Epithelial cell of proximal tubule (primary cell): ENCODE data around the gene PIMREG. TPM values are rescaled to one million over a fixed set of nuclear protein-coding genes. Genes with fewer than 3 reads are reported as not detected.

Experiments
- DNase-seq: peaks from one replicate; pipeline ENCODE4 v3.0.0-alpha.2; 2011; ENCODE audit warnings: low read depth
- H3K4me3 ChIP-seq: 2 replicates; pipeline ENCODE4 v1.5.1; 2011; ENCODE audit warnings: low read depth, mild to moderate bottlenecking, low read length
- CTCF ChIP-seq: conservative IDR thresholded peaks from 2 replicates; pipeline ENCODE4 v1.5.1; 2012; ENCODE audit warnings: low read depth, mild to moderate bottlenecking, low read length
- total RNA-seq: library from RNA; depleted of rRNA; stranded (reverse); fragments of >200 nt; gene quantifications from 2 replicates; pipeline ENCODE4 v1.2.3, GENCODE V29; 2015

PIMREG gene
- total RNA-seq, 1 donor from 2014 or later, result 65.1 TPM

DNA sequence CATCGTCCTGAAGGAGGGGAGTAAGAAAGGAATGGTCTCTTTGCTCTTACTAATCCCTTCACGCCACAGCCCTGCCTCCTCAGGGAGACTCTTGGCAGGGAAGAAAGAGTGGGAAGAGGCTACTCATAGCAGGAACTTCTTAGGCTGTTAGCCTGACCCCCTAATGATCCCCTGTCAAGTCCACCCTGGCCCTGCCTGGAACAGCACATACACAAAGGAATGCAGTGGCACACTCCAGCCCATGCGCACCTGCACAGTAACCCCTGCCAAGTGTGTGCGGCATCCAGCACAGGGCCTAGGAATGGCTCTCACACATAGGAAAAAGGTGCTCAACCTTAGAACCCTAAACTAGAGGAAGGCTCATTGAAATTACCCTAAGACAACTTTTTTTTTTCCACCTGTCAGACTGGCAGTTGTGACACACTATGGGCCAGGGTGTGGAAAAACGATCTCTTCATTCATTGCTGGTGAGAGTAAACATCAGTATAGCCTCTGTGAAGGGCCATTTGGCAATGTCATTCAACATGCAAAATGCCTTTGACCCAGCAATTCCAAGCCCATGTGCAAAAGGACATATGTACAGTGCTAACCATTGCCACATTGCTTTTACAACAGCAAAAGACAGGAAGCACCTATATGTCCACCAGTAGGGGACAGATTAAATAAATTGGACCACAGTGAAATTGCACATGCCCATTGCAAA is 50.1 kb downstream of the PIMREG start:
- H3K4me3 ChIP-seq, result no peak overlapping the region
- TF ChIP-seq CTCF, result no peak
- DNase-seq, result no peak

DNA sequence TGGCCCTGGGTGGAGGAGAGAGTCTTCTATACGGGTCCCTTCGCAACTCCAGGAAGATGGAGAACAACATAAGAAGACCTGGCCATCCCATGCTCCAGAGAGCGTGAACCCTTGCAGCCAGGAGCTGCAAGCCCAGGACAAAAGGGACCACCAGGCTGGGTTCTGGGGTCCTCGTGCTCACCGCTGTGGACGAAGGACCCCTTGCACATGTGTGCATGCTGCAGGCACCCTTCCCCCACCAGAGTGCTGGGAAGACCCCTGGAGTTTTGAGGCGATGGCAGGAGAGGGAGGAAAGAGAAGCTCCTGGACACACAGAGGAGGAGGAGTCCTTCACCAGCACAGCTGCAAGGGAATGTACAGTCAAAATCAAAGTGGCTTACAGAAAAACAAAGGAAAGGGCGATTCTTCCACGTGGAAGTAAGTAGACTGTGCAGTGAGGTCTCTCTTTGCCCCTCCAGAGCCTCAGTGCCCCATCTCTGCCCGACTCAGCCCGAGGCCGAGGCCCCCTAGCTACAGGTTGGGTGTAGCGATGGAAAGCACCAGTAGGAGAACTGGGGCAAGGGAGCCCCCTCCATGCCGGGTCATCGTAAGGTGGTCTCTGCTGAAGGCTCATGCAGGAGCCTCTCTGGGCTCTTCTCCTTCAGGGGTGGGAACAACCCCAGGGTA is 51.3 kb downstream of the PIMREG start:
- peak; percentile 26 for TF ChIP-seq CTCF
- DNase-seq, result no peak
- no peak overlapping the region for H3K4me3 ChIP-seq

GRCh38 chr17:6496116-6496481 is 51.8 kb downstream of the PIMREG start:
- no peak for TF ChIP-seq CTCF
- DNase-seq, result no peak
- no peak overlapping the region for H3K4me3 ChIP-seq

- no peak for DNase-seq
- no peak for TF ChIP-seq CTCF
- no peak overlapping the region for H3K4me3 ChIP-seq
Measured at GRCh38 chr17:6496640-6497441, 52.6 kb downstream of the PIMREG start.

- no peak for TF ChIP-seq CTCF
- DNase-seq, result no peak
- no peak overlapping the region for H3K4me3 ChIP-seq
Measured at GRCh38 chr17:6497496-6498221, 53.4 kb downstream of the PIMREG start.

GRCh38 chr17:6498356-6498755 is 54.1 kb downstream of the PIMREG start:
- DNase-seq, result no peak
- TF ChIP-seq CTCF, result no peak
- no peak overlapping the region for H3K4me3 ChIP-seq
